K562 (cell line): ENCODE results near the gene TUBA1B. TPM values are rescaled to one million over a fixed set of nuclear protein-coding genes. Genes with fewer than 3 reads are reported as not detected.

Experiments used
- ARHGAP35 ChIP-seq: fragments of 450-650 bp; IDR thresholded peaks from 2 replicates; pipeline ENCODE4 v1.6.1; 2018; ENCODE audit not compliant: partially characterized antibody
- ARID3A ChIP-seq: IDR thresholded peaks from 2 replicates; pipeline ENCODE4 v1.6.1; 2012; ENCODE audit warnings: low read depth, low read length, improper control_type of control experiment, borderline replicate concordance
- ELF2 ChIP-seq: fragments of 250-450 bp; sonication (Bioruptor Pico); IDR thresholded peaks from 2 replicates; pipeline ENCODE4 v1.5.0; 2021; ENCODE audit warnings: mild to moderate bottlenecking
- ERF ChIP-seq: fragments of 450-650 bp; formaldehyde crosslinking; IDR thresholded peaks from 2 replicates; pipeline ENCODE4 v1.4.0; 2020; ENCODE audit warnings: mild to moderate bottlenecking, mixed read lengths
- HBP1 ChIP-seq: fragments of 450-650 bp; formaldehyde crosslinking; IDR thresholded peaks from 2 replicates; pipeline ENCODE4 v1.4.0; 2022; ENCODE audit warnings: missing genetic modification characterization
- HOXB6 ChIP-seq: fragments of 250-450 bp; sonication (Bioruptor Pico); IDR thresholded peaks from 2 replicates; pipeline ENCODE4 v1.5.1; 2022; ENCODE audit warnings: mild to moderate bottlenecking, borderline replicate concordance
- KLF10 ChIP-seq: fragments of 250-450 bp; sonication (Bioruptor Pico); IDR thresholded peaks from 2 replicates; pipeline ENCODE4 v1.6.1; 2021; ENCODE audit warnings: matching md5 sums
- LARP7 ChIP-seq: fragments of 450-650 bp; IDR thresholded peaks from 2 replicates; pipeline ENCODE4 v1.6.1; 2016
- LCOR ChIP-seq: sonication (generic); formaldehyde crosslinking; IDR thresholded peaks from 2 replicates; pipeline ENCODE4 v1.8.0; 2022; ENCODE audit warnings: mild to moderate bottlenecking, missing genetic modification reagents
- MCM2 ChIP-seq: fragments of 450-650 bp; IDR thresholded peaks from 2 replicates; pipeline ENCODE4 v1.6.1; 2017; ENCODE audit warnings: low read depth, mild to moderate bottlenecking
- MTA2 ChIP-seq: fragments of 450-650 bp; IDR thresholded peaks from 2 replicates; pipeline ENCODE4 v1.6.1; 2016; ENCODE audit warnings: low read depth
- PHF8 ChIP-seq: fragments of 200-600 bp; sonication (generic); IDR thresholded peaks from 2 replicates; pipeline ENCODE4 v1.6.1; 2012; ENCODE audit warnings: mixed run types, mild to moderate bottlenecking, inconsistent platforms, low read length, moderate library complexity, borderline replicate concordance
- RCOR1 ChIP-seq, 2 experiments: IDR thresholded peaks; 2 replicates each; pipeline ENCODE4 v1.6.1; 2012; ENCODE audit warnings: low read depth in 2 of 2, low read length in 2 of 2, borderline replicate concordance in 1 of 2, improper control_type of control experiment in 1 of 2
- RFX5 ChIP-seq: IDR thresholded peaks from 2 replicates; pipeline ENCODE4 v1.6.1; 2011; ENCODE audit warnings: low read depth, mild to moderate bottlenecking, improper control_type of control experiment, low read length
- SIX5 ChIP-seq, 2 experiments: IDR thresholded peaks; 2 replicates each; pipeline ENCODE4 v1.6.1; 2011; ENCODE audit warnings: low read length in 2 of 2, borderline replicate concordance in 1 of 2, low read depth in 1 of 2, mild to moderate bottlenecking in 1 of 2, moderate library complexity in 1 of 2; ENCODE audit not compliant: insufficient read depth in 1 of 2
- SRF ChIP-seq, 2 experiments: fragments of 250-450, 450-650 bp in 1 of 2; sonication (Bioruptor Pico) in 1 of 2; sonication (generic) in 1 of 2; formaldehyde crosslinking; IDR thresholded peaks; 2 replicates each; pipeline versions ENCODE4 v1.5.0 to v1.5.1; 2020 to 2022; ENCODE audit warnings: mild to moderate bottlenecking in 1 of 2, missing genetic modification reagents in 1 of 2
- TEAD2 ChIP-seq: fragments of 450-650 bp; IDR thresholded peaks from 2 replicates; pipeline ENCODE4 v1.6.1; 2016; ENCODE audit warnings: missing genetic modification characterization, control low read depth, missing compliant biosample characterization
- THRA ChIP-seq: fragments of 450-650 bp; IDR thresholded peaks from 2 replicates; pipeline ENCODE4 v1.6.1; 2017; ENCODE audit warnings: mild to moderate bottlenecking, moderate library complexity
- TOE1 ChIP-seq, 2 experiments: fragments of 450-650 bp in 1 of 2; sonication (generic) in 1 of 2; formaldehyde crosslinking in 1 of 2; IDR thresholded peaks; 2 replicates each; pipeline versions ENCODE4 v1.7.1 to v1.8.0; 2016 to 2022; ENCODE audit warnings: borderline replicate concordance in 2 of 2, mild to moderate bottlenecking in 2 of 2, antibody characterized with exemption in 1 of 2, inconsistent platforms in 1 of 2, low read depth in 1 of 2, missing genetic modification reagents in 1 of 2, moderate library complexity in 1 of 2
- ZNF134 ChIP-seq: fragments of 250-450 bp; sonication (Bioruptor Pico); conservative IDR thresholded peaks from 2 replicates; pipeline ENCODE4 v1.4.0; 2020
- ZNF668 ChIP-seq: fragments of 250-450 bp; sonication (Bioruptor Pico); IDR thresholded peaks from 2 replicates; pipeline ENCODE4 v1.8.0; 2022; ENCODE audit warnings: mild to moderate bottlenecking, inconsistent platforms
- ZNF79 ChIP-seq: fragments of 250-450 bp; sonication (Bioruptor Pico); IDR thresholded peaks from 2 replicates; pipeline ENCODE4 v1.4.0; 2020; ENCODE audit warnings: low read depth, mild to moderate bottlenecking, moderate library complexity
- polyA plus RNA-seq, 8 experiments: library from polyadenylated mRNA; depleted of rRNA in 4 of 8; stranded (reverse) in 5 of 8; unstranded in 3 of 8; fragments of >200 nt; fragmentation: Nextera tagmentation in 2 of 8; fragmentation: Illumina TruSeq in 1 of 8; extraction: Ambion mirVana in 2 of 8; extraction: Trizol in 1 of 8; gene quantifications; 2 replicates each; pipeline versions ENCODE4 v1.2.1 to v1.2.3, GENCODE V29; 2011 to 2014; ENCODE audit warnings: inconsistent platforms in 1 of 8, missing spikeins in 1 of 8
- total RNA-seq, 7 experiments: library from RNA; depleted of rRNA in 6 of 7; stranded (reverse); fragments of >200 nt in 6 of 7; fragmentation: Illumina TruSeq in 2 of 7; extraction: Trizol in 2 of 7; gene quantifications; 2 replicates each; pipeline versions ENCODE4 v1.2.1 to v1.2.3, GENCODE V29; 2011 to 2021; ENCODE audit warnings: low replicate concordance in 1 of 7
- TF ChIP-seq, protein P1 (sequence below): sonication (generic); formaldehyde crosslinking; IDR thresholded peaks from 2 replicates; pipeline ENCODE4 v1.8.1; 2023; ENCODE audit warnings: mild to moderate bottlenecking, missing genetic modification reagents, moderate library complexity

Gene TUBA1B
- total and polyA plus RNA-seq, 9 of the 15 experiments (the other 6 are each of a cell fraction or from before 2014, with no cell fraction given), result 2,189 to 4,624 (median 2,628) TPM

GRCh38 chr12:49110464-49111155 is 20.6 kb downstream of the TUBA1B start, which contains the start of gene LMBR1L (continued):
- TF ChIP-seq THRA, result no peak
- no peak for TF ChIP-seq ARHGAP35
- peak; percentile 64; the same call in 1 of the 2 replicates for TF ChIP-seq PHF8
- TF ChIP-seq KLF10 (CRISPR knock-in tag), result no peak
- no peak for TF ChIP-seq ARID3A
- TF ChIP-seq, protein P1, sequence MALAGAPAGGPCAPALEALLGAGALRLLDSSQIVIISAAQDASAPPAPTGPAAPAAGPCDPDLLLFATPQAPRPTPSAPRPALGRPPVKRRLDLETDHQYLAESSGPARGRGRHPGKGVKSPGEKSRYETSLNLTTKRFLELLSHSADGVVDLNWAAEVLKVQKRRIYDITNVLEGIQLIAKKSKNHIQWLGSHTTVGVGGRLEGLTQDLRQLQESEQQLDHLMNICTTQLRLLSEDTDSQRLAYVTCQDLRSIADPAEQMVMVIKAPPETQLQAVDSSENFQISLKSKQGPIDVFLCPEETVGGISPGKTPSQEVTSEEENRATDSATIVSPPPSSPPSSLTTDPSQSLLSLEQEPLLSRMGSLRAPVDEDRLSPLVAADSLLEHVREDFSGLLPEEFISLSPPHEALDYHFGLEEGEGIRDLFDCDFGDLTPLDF, result no peak
- no peak for TF ChIP-seq ELF2 (CRISPR knock-in tag)
- TF ChIP-seq MCM2, result no peak
- TF ChIP-seq HOXB6, result no peak
- TF ChIP-seq TEAD2 (tag), result no peak
- TF ChIP-seq ZNF79 (CRISPR knock-in tag), result no peak
- TF ChIP-seq ZNF134 (CRISPR knock-in tag), result no peak
- TF ChIP-seq RCOR1 (IDR thresholded peaks at IDR 0.05; ENCODE audit: borderline replicate concordance in 1 of 2, low read depth in 2 of 2, low read length in 2 of 2), result peak in 1 of 2 experiments; percentile 54; a peak in 2 of 4 replicates
- no peak for TF ChIP-seq RFX5
- TF ChIP-seq MTA2, result no peak
- TF ChIP-seq ERF (CRISPR knock-in tag), result no peak
- TF ChIP-seq TOE1 (IDR thresholded peaks at IDR 0.05; ENCODE audit: borderline replicate concordance), result peak; percentile 28; the same call in 1 of the 2 replicates
- TF ChIP-seq TOE1 (CRISPR knock-in tag; IDR thresholded peaks at IDR 0.05; ENCODE audit: borderline replicate concordance, low read depth), result no peak
- TF ChIP-seq LARP7, result no peak
- TF ChIP-seq ZNF668 (CRISPR knock-in tag), result no peak
- TF ChIP-seq LCOR (CRISPR knock-in tag), result no peak; the same call in 1 of the 2 replicates
- peak in 1 of 2 experiments; percentile 69; a peak in 1 of 4 replicates for TF ChIP-seq SRF (CRISPR knock-in tag; IDR thresholded peaks at IDR 0.05)
- no peak for TF ChIP-seq SIX5 (IDR thresholded peaks at IDR 0.05; ENCODE audit: borderline replicate concordance in 1 of 2, insufficient read depth in 1 of 2, low read depth in 1 of 2, low read length in 2 of 2)
- TF ChIP-seq HBP1, result no peak
